Mesendoderm (in vitro differentiated cells): Measurements from ENCODE around the gene DENND1A.

Source experiments
- DNase-seq: peaks from one replicate; pipeline ENCODE4 v3.0.0; 2013
- H2AK5ac ChIP-seq: 2 replicates; pipeline ENCODE4 v1.6.1; 2013; ENCODE audit warnings: low read length, inconsistent platforms
- H2BK120ac ChIP-seq: 2 replicates; pipeline ENCODE4 v1.6.1; 2013; ENCODE audit warnings: low read depth, mild to moderate bottlenecking, low read length, moderate library complexity, mixed read lengths
- H2BK15ac ChIP-seq: replicated peaks from 2 replicates; pipeline ENCODE4 v1.6.1; 2013; ENCODE audit warnings: low read depth, mild to moderate bottlenecking, moderate library complexity
- H2BK5ac ChIP-seq: 2 replicates; pipeline ENCODE4 v1.6.1; 2013; ENCODE audit warnings: low read length, inconsistent platforms
- H3K18ac ChIP-seq: 2 replicates; pipeline ENCODE4 v1.6.1; 2013; ENCODE audit warnings: mild to moderate bottlenecking, low read length, mixed read lengths
- H3K23ac ChIP-seq: one replicate; pipeline ENCODE4 v1.6.1; 2013; ENCODE audit warnings: low read length
- H3K27ac ChIP-seq: 2 replicates; pipeline ENCODE4 v1.5.1; 2013; ENCODE audit warnings: low read depth, mild to moderate bottlenecking, inconsistent platforms, low read length, moderate library complexity
- H3K27me3 ChIP-seq: 2 replicates; pipeline ENCODE4 v1.6.1; 2013; ENCODE audit warnings: low read length, control low read depth, mild to moderate bottlenecking, inconsistent platforms; ENCODE audit not compliant: insufficient read depth, poor library complexity
- H3K36me3 ChIP-seq: 2 replicates; pipeline ENCODE4 v1.6.1; 2013; ENCODE audit warnings: low read length, inconsistent platforms; ENCODE audit not compliant: control insufficient read depth, insufficient read depth
- H3K4ac ChIP-seq: one replicate; pipeline ENCODE4 v1.6.1; 2013; ENCODE audit warnings: low read depth, mild to moderate bottlenecking, low read length, moderate library complexity
- H3K4me1 ChIP-seq: 2 replicates; pipeline ENCODE4 v1.6.1; 2013; ENCODE audit warnings: low read depth, low read length, inconsistent platforms; ENCODE audit not compliant: control insufficient read depth
- H3K4me2 ChIP-seq: 2 replicates; pipeline ENCODE4 v1.6.1; 2013; ENCODE audit warnings: low read length
- H3K4me3 ChIP-seq: 2 replicates; pipeline ENCODE4 v1.5.1; 2013; ENCODE audit warnings: mild to moderate bottlenecking, low read length
- H3K56ac ChIP-seq: one replicate; pipeline ENCODE4 v1.6.1; 2013; ENCODE audit warnings: low read length
- H3K79me1 ChIP-seq: 2 replicates; pipeline ENCODE4 v1.6.1; 2013; ENCODE audit warnings: low read length, inconsistent platforms
- H3K79me2 ChIP-seq: 2 replicates; pipeline ENCODE4 v1.6.1; 2013; ENCODE audit warnings: mild to moderate bottlenecking, low read length; ENCODE audit not compliant: control insufficient read depth, insufficient read depth
- H3K9ac ChIP-seq: 2 replicates; pipeline ENCODE4 v1.6.1; 2013; ENCODE audit warnings: low read length, inconsistent platforms
- H4K5ac ChIP-seq: one replicate; pipeline ENCODE4 v1.6.1; 2013; ENCODE audit warnings: low read length
- H4K8ac ChIP-seq: one replicate; pipeline ENCODE4 v1.6.1; 2013; ENCODE audit warnings: low read depth, mild to moderate bottlenecking, control low read depth, low read length, moderate library complexity
- WGBS: extraction: QIAGEN DNeasy Blood & Tissue Kit; methylation state at CpG from one replicate; pipeline ENCODE4 v1.1.7; 2013; ENCODE audit warnings: low lambda C conversion rate, missing lambda C conversion rate; ENCODE audit not compliant: insufficient coverage; ENCODE audit errors: extremely low coverage; 5-methylcytosine and 5-hydroxymethylcytosine counted together

Gene DENND1A

GRCh38 chr9:123364241-123364824 is 565.6 kb downstream of the DENND1A start:
- Histone ChIP-seq H3K23ac (no peak overlapping the region), H3K9ac (no peak overlapping the region), H4K5ac (no peak overlapping the region), H2BK120ac (no peak overlapping the region), H3K56ac (no peak overlapping the region), H2BK15ac (no peak overlapping the region), H3K79me2 (no peaks in the 10 kb centered on the region), H2AK5ac (no peak overlapping the region), H3K4me1 (peaks cover 2% of the 10 kb centered on the region), H4K8ac (no peak overlapping the region), H3K4me2 (no peak overlapping the region), H3K27me3 (no peaks in the 10 kb centered on the region), H3K36me3 (no peaks in the 10 kb centered on the region), H3K27ac (no peak overlapping the region), H3K18ac (no peak overlapping the region), H2BK5ac (no peak overlapping the region), H3K4ac (no peak overlapping the region), H3K4me3 (no peak overlapping the region), H3K79me1 (no peaks in the 10 kb centered on the region)
- no CpG with 5 or more reads among the region's 11 CpGs for WGBS
- no peak for DNase-seq

- Histone ChIP-seq H2BK5ac (no peak overlapping the region), H3K4me1 (peaks cover 2% of the 10 kb centered on the region), H2BK120ac (no peak overlapping the region), H3K79me1 (no peaks in the 10 kb centered on the region), H3K4me3 (no peak overlapping the region), H3K9ac (no peak overlapping the region), H3K27me3 (no peaks in the 10 kb centered on the region), H3K36me3 (no peaks in the 10 kb centered on the region), H2BK15ac (no peak overlapping the region), H3K56ac (no peak overlapping the region), H3K23ac (no peak overlapping the region), H3K4me2 (no peak overlapping the region), H4K8ac (no peak overlapping the region), H4K5ac (no peak overlapping the region), H2AK5ac (no peak overlapping the region), H3K18ac (no peak overlapping the region), H3K27ac (no peak overlapping the region), H3K4ac (no peak overlapping the region), H3K79me2 (no peaks in the 10 kb centered on the region)
- DNase-seq, result no peak
- WGBS, result no CpG with 5 or more reads among the region's 23 CpGs
Measured at GRCh38 chr9:123362856-123363255, 567.1 kb downstream of the DENND1A start.

GRCh38 chr9:123361731-123362510 is 568.0 kb downstream of the DENND1A start:
- WGBS, result no CpG with 5 or more reads among the region's 11 CpGs

GRCh38 chr9:123361086-123361730 is 568.7 kb downstream of the DENND1A start:
- WGBS, result no CpG with 5 or more reads among the region's 10 CpGs
- peaks cover 2% of the 10 kb centered on the region for H3K4me1 ChIP-seq

More at GRCh38 chr9:123361731-123362510, 568.0 kb downstream of the DENND1A start:
- Histone ChIP-seq H3K4ac (no peak overlapping the region), H4K8ac (no peak overlapping the region), H2AK5ac (no peak overlapping the region), H2BK15ac (no peak overlapping the region), H3K9ac (no peak overlapping the region), H3K79me2 (no peaks in the 10 kb centered on the region), H3K4me1 (peaks cover 2% of the 10 kb centered on the region), H3K4me2 (no peak overlapping the region), H3K18ac (no peak overlapping the region), H2BK5ac (no peak overlapping the region), H3K56ac (no peak overlapping the region), H2BK120ac (no peak overlapping the region), H3K27me3 (no peaks in the 10 kb centered on the region), H3K36me3 (no peaks in the 10 kb centered on the region), H3K27ac (no peak overlapping the region), H3K79me1 (no peaks in the 10 kb centered on the region), H4K5ac (no peak overlapping the region), H3K23ac (no peak overlapping the region), H3K4me3 (no peak overlapping the region)
- no peak for DNase-seq

GRCh38 chr9:123360161-123361085 is 569.5 kb downstream of the DENND1A start:
- peak overlapping the region; percentile 78 for H3K56ac ChIP-seq
- no peak overlapping the region for H2BK120ac ChIP-seq
- H4K8ac ChIP-seq, result no peak overlapping the region
- no peaks in the 10 kb centered on the region for H3K79me2 ChIP-seq
- no peak overlapping the region for H3K23ac ChIP-seq
- no peak overlapping the region for H2BK5ac ChIP-seq
- no peak overlapping the region for H3K9ac ChIP-seq
- H3K4ac ChIP-seq, result no peak overlapping the region
- H3K79me1 ChIP-seq, result no peaks in the 10 kb centered on the region
- H3K4me1 ChIP-seq, result peaks cover 2% of the 10 kb centered on the region
- DNase-seq, result peak; percentile 98
- H2AK5ac ChIP-seq, result no peak overlapping the region
- H3K18ac ChIP-seq, result no peak overlapping the region
- no peaks in the 10 kb centered on the region for H3K36me3 ChIP-seq
- H4K5ac ChIP-seq, result no peak overlapping the region
- WGBS, result no CpG with 5 or more reads among the region's 22 CpGs
- no peaks in the 10 kb centered on the region for H3K27me3 ChIP-seq
- H3K4me2 ChIP-seq, result no peak overlapping the region
- H2BK15ac ChIP-seq, result no peak overlapping the region
- H3K27ac ChIP-seq, result no peak overlapping the region
- H3K4me3 ChIP-seq, result no peak overlapping the region

More at GRCh38 chr9:123361086-123361730, 568.7 kb downstream of the DENND1A start:
- H2BK5ac ChIP-seq, result no peak overlapping the region
- no peak overlapping the region for H3K23ac ChIP-seq
- H3K18ac ChIP-seq, result no peak overlapping the region
- H3K27me3 ChIP-seq, result no peaks in the 10 kb centered on the region
- no peaks in the 10 kb centered on the region for H3K79me2 ChIP-seq
- H2BK15ac ChIP-seq, result no peak overlapping the region
- H4K5ac ChIP-seq, result no peak overlapping the region
- H3K4me3 ChIP-seq, result no peak overlapping the region
- no peak overlapping the region for H2BK120ac ChIP-seq
- H3K4me2 ChIP-seq, result no peak overlapping the region
- no peak overlapping the region for H3K9ac ChIP-seq
- no peak overlapping the region for H2AK5ac ChIP-seq
- H3K27ac ChIP-seq, result no peak overlapping the region
- peak; percentile 51 for DNase-seq
- H3K36me3 ChIP-seq, result no peaks in the 10 kb centered on the region
- no peak overlapping the region for H3K56ac ChIP-seq
- no peak overlapping the region for H4K8ac ChIP-seq
- no peaks in the 10 kb centered on the region for H3K79me1 ChIP-seq
- peak overlapping the region; percentile 18 for H3K4ac ChIP-seq
